T-cell (primary cell): Measurements from ENCODE around the gene SOX4. TPM values are rescaled to one million over a fixed set of nuclear protein-coding genes. Genes with fewer than 3 reads are reported as not detected.

ENCODE experiments used
- ATAC-seq, 4 experiments: fragments of 200-7000 bp in 3 of 4; fragments of 150-1000 bp in 1 of 4; cut with Tn5 transposase; replicated peaks in 1 of 4; 1 replicate in 3 of 4; 2 replicates in 1 of 4; pipeline ENCODE4 v1.10.0; 2021; ENCODE audit warnings: moderate library complexity in 3 of 4, mild to moderate bottlenecking in 2 of 4, moderate number of reproducible peaks in 1 of 4
- CTCF ChIA-PET, 2 donors: fragments of 300-600 bp; sonication (Branson Sonifier 250); formaldehyde crosslinking; loops; one replicate each; lab custom pipeline; 2022; ENCODE audit warnings: antibody characterized with exemption in 2 of 2; lab: Charles Lee
- POLR2A ChIA-PET, 2 donors: fragments of 300-600 bp; sonication (Branson Sonifier 250); formaldehyde crosslinking; loops; one replicate each; lab custom pipeline; 2022; ENCODE audit warnings: antibody characterized with exemption in 2 of 2; lab: Charles Lee
- DNase-seq, 35 experiments: peaks; one replicate each; pipeline versions ENCODE4 v3.0.0 to v3.0.0-alpha.2; 2013 to 2023
- H3K27ac ChIP-seq: one replicate; pipeline ENCODE4 v1.5.1; 2013; ENCODE audit warnings: low read length
- H3K27me3 ChIP-seq, 2 experiments: replicated peaks in 1 of 2; 1 replicate in 1 of 2; 2 replicates in 1 of 2; pipeline versions ENCODE4 v1.6.1 to v1.7.0; 2013; ENCODE audit warnings: low read length in 1 of 2, mixed read lengths in 1 of 2; ENCODE audit not compliant: control insufficient read depth in 2 of 2, insufficient read depth in 2 of 2; ENCODE audit errors: extremely low read depth in 1 of 2
- H3K36me3 ChIP-seq, 2 donors: 1 replicate in 1 of 2; 2 replicates in 1 of 2; pipeline versions ENCODE4 v1.6.1 to v1.7.0; 2013; ENCODE audit warnings: low read length in 1 of 2; ENCODE audit not compliant: control insufficient read depth in 2 of 2, insufficient read depth in 1 of 2; ENCODE audit errors: extremely low read depth in 1 of 2
- H3K4me1 ChIP-seq, 2 experiments: 1 replicate in 1 of 2; 2 replicates in 1 of 2; pipeline versions ENCODE4 v1.6.1 to v1.7.0; 2013; ENCODE audit warnings: low read length in 2 of 2, mixed read lengths in 1 of 2; ENCODE audit not compliant: insufficient read depth in 2 of 2, control insufficient read depth in 1 of 2; ENCODE audit errors: extremely low read depth in 1 of 2
- H3K4me3 ChIP-seq, 2 donors: 1 replicate in 1 of 2; 2 replicates in 1 of 2; pipeline versions ENCODE4 v1.5.1 to v1.7.0; 2013; ENCODE audit warnings: mild to moderate bottlenecking in 2 of 2, low read length in 1 of 2, moderate library complexity in 1 of 2; ENCODE audit not compliant: control insufficient read depth in 1 of 2; ENCODE audit errors: extremely low read depth in 1 of 2
- H3K9me3 ChIP-seq: 2 replicates; pipeline ENCODE4 v1.7.0; 2013
- H3K27ac Mint-ChIP-seq, 2 donors: one replicate each; pipeline ENCODE4 v1.8.0; 2020 to 2021; ENCODE audit warnings: mild to moderate bottlenecking in 2 of 2, mixed read lengths in 2 of 2
- H3K27me3 Mint-ChIP-seq, 2 donors: one replicate each; pipeline ENCODE4 v1.8.0; 2021 to 2022; ENCODE audit warnings: mixed read lengths in 2 of 2
- H3K36me3 Mint-ChIP-seq: one replicate; pipeline ENCODE4 v1.8.0; 2021; ENCODE audit warnings: mixed read lengths
- H3K4me1 Mint-ChIP-seq, 3 donors: one replicate each; pipeline ENCODE4 v1.8.0; 2020 to 2022; ENCODE audit warnings: mixed read lengths in 3 of 3, mild to moderate bottlenecking in 1 of 3
- H3K4me3 Mint-ChIP-seq, 3 donors: one replicate each; pipeline ENCODE4 v1.8.0; 2020 to 2022; ENCODE audit warnings: mild to moderate bottlenecking in 3 of 3, mixed read lengths in 3 of 3, moderate library complexity in 3 of 3
- H3K9me3 Mint-ChIP-seq, 3 donors: one replicate each; pipeline ENCODE4 v1.8.0; 2020 to 2022; ENCODE audit warnings: mixed read lengths in 3 of 3
- WGBS: methylation state at CpG from one replicate; pipeline ENCODE4 v1.1.5; 2013; ENCODE audit warnings: missing lambda C conversion rate; ENCODE audit not compliant: insufficient coverage; 5-methylcytosine and 5-hydroxymethylcytosine counted together
- total RNA-seq, 35 experiments: library from RNA in 6 of 35; stranded (reverse) in 6 of 35; fragments of 120-200 nt in 1 of 35; gene quantifications; one replicate each; pipeline versions ENCODE4 v1.2.1 to v1.2.4 and lab custom pipeline; 2013 to 2026

Gene SOX4
- total RNA-seq, 5 donors from 2014 or later (not counting 1 experiment from before 2014, with no cell fraction given), result 1.5 to 15.8 (median 2.9) TPM

DNA sequence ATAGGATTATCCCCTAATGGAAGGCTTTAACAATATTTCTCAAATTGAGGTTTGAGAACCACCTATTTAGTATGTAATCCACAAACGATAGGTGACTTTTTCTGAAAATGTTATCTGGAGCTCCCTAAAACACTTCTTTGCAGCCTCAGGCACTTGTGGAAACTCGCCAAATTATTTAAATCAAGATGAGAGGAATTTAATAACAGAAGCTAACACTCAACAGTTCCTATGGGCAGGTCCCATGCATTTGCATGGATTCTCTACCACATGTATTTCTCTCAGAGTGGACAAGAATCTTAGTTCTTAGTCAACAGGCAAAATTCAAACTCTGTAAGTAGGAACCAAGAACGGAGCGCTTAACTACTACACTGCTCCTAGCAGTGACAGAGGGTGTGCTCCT is 20.7 kb downstream of the SOX4 start:
- POLR2A ChIA-PET, result no interaction called here
- Histone ChIP-seq H3K27ac (no peak overlapping the region), H3K36me3 (no peaks in the 10 kb centered on the region), H3K4me1 (no peaks in the 10 kb centered on the region), H3K4me3 (no peak overlapping the region), H3K9me3 (no peaks in the 10 kb centered on the region), H3K27me3 (peaks cover 0 to 4% of the 10 kb centered on the region in 2 experiments)
- ATAC-seq (no peak), DNase-seq (no peak)
- H3K9me3 Mint-ChIP-seq, result no peaks in the 10 kb centered on the region
- H3K36me3 Mint-ChIP-seq, result no peaks in the 10 kb centered on the region
- peaks cover 3 to 5% of the 10 kb centered on the region in 2 donors for H3K27me3 Mint-ChIP-seq
- H3K4me3 Mint-ChIP-seq, result no peak overlapping the region
- CTCF ChIA-PET, result no interaction called here
- H3K27ac Mint-ChIP-seq, result no peak overlapping the region
- 88% methylated on average over 2 of the region's 4 CpGs for WGBS
- H3K4me1 Mint-ChIP-seq, result no peaks in the 10 kb centered on the region

DNA sequence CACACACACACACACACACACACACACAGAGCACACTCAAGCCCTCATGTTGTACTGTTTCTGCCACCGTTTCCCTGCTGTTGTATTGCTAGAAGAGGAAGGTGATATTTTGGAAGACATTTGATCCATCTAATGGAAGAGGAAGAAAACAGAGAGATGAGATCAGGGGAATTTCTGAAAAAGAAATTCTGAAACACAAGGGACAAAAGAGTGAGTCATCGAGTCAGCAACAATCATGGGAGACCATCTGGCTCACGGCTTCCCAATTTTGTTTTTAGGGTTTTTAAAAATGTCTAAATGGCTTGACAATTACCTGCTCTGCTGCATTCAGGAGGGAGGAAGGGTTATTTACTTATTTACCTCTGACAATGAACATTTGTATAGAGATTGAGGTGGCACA is 22.0 kb downstream of the SOX4 start:
- H3K4me3 Mint-ChIP-seq, result no peak overlapping the region
- ChIA-PET CTCF (no interaction called here), POLR2A (no interaction called here)
- no peak for ATAC-seq
- no peak for DNase-seq
- H3K4me1 Mint-ChIP-seq, result no peaks in the 10 kb centered on the region
- no peak overlapping the region for H3K4me3 ChIP-seq
- no peaks in the 10 kb centered on the region for H3K9me3 Mint-ChIP-seq
- peaks cover 3 to 5% of the 10 kb centered on the region in 2 donors for H3K27me3 Mint-ChIP-seq
- H3K27ac ChIP-seq, result no peak overlapping the region
- no peaks in the 10 kb centered on the region for H3K36me3 ChIP-seq
- H3K4me1 ChIP-seq, result no peaks in the 10 kb centered on the region
- H3K27ac Mint-ChIP-seq, result no peak overlapping the region
- peaks cover 0 to 7% of the 10 kb centered on the region in 2 experiments for H3K27me3 ChIP-seq
- no peaks in the 10 kb centered on the region for H3K9me3 ChIP-seq
- no peaks in the 10 kb centered on the region for H3K36me3 Mint-ChIP-seq
- WGBS, result no CpG with 5 or more reads among the region's 3 CpGs

DNA sequence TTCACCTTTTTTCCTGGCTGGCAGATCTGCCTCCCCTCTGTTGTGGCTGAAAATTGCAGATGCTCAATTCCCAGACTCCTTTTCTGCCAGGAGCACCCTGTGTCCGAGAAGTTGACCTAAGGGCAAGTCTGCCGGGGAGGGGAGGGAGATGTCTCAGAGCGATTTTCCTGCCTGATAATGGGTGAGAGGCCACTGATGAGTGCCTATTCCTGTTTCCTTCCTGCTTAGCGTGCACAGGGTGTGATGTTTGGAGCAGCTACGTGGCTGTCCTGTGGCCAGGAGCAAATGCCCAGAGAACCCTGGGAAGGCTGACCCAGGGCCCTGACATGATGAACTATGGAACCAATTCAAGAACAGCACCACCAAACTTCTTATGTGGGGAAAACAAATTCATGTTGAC is 22.5 kb downstream of the SOX4 start:
- H3K9me3 ChIP-seq, result no peaks in the 10 kb centered on the region
- 83% methylated on average over 4 of the region's 5 CpGs for WGBS
- Mint-ChIP-seq H3K36me3 (no peaks in the 10 kb centered on the region), H3K27me3 (peaks cover 3 to 5% of the 10 kb centered on the region in 2 donors), H3K4me1 (no peaks in the 10 kb centered on the region), H3K9me3 (no peaks in the 10 kb centered on the region), H3K27ac (no peak overlapping the region), H3K4me3 (no peak overlapping the region)
- no peaks in the 10 kb centered on the region for H3K36me3 ChIP-seq
- DNase-seq, result no peak
- H3K27ac ChIP-seq, result no peak overlapping the region
- ChIA-PET POLR2A (no interaction called here), CTCF (no interaction called here)
- no peak overlapping the region for H3K4me3 ChIP-seq
- H3K27me3 ChIP-seq, result peaks cover 0 to 9% of the 10 kb centered on the region in 2 experiments
- no peaks in the 10 kb centered on the region for H3K4me1 ChIP-seq
- no peak for ATAC-seq

DNA sequence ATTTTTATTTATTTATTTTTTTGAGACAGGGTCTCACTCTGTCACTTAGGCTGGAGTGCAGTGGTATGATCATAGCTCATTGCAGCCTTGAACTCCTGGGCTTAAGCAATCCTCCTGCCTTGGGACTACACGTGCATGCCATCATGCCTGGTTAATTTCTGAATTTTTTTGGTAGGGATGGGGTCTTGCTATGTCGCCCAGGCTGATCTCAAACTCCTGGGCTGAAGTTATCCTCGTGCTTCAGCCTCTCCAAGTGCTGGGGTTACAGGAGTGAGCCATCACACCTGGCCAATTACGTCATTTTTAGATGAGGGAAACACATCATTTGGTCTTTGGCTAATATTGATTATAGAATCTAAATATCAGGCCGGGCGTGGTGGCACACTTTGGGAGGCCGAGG is 32.1 kb downstream of the SOX4 start:
- no peaks in the 10 kb centered on the region for H3K4me1 ChIP-seq
- H3K4me3 ChIP-seq, result no peak overlapping the region
- Mint-ChIP-seq H3K4me1 (no peaks in the 10 kb centered on the region), H3K9me3 (no peaks in the 10 kb centered on the region), H3K4me3 (no peak overlapping the region), H3K27me3 (peaks cover 0 to 5% of the 10 kb centered on the region in 2 donors), H3K36me3 (no peaks in the 10 kb centered on the region), H3K27ac (no peak overlapping the region)
- ChIA-PET POLR2A (no interaction called here), CTCF (interaction anchor here (0.7 kb wide), 2 partner anchors 21 to 91 kb away, joined by 3 to 5 read pairs; no protein-coding TSS in a partner anchor)
- no peak for DNase-seq
- H3K27ac ChIP-seq, result no peak overlapping the region
- no peaks in the 10 kb centered on the region for H3K9me3 ChIP-seq
- H3K36me3 ChIP-seq, result no peaks in the 10 kb centered on the region
- H3K27me3 ChIP-seq, result peaks cover 0 to 1% of the 10 kb centered on the region in 2 experiments
- no peak for ATAC-seq
- WGBS, result no CpG with 5 or more reads among the region's 7 CpGs

DNA sequence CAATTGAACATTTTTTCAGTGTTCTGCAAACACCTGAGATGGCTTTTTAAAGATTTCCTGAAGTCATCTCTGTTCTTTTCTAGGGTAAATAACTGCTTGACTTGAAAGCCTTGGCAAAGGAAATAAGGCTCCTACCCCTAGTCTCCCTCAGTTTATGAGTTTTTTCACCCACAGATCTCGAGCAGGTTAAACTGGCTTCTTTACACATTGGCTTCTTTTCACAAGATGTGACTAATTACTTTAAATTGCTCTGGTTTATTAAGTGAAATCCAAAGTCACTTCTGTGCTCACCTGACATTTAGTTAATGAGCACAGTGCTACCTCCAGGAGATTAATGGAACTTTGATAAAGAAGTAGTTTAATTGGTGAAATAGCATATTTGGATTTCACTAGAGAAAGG is 33.2 kb downstream of the SOX4 start:
- no peak overlapping the region for H3K27ac Mint-ChIP-seq
- CTCF ChIA-PET, result no interaction called here

DNA sequence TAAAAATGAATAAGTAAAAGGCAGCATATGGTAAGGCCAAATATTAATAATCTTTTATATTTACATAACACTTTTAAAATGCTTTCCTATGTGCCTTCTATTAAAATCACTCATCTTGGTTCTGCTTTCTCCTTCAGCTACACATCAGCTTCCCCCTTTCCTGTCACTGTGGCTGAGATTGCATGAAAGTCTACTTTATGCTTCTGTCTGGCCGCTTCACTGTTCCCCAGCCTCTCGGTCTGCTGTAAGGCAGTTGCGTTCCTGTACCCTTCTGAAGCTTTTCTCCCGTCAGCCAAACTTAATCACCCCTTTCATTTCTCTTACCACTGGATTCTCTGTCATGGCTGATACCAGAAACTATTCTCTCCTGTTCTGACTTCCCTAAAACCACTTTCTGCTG is 34.6 kb downstream of the SOX4 start:
- Histone ChIP-seq H3K36me3 (no peaks in the 10 kb centered on the region), H3K9me3 (no peaks in the 10 kb centered on the region), H3K27ac (no peak overlapping the region), H3K4me3 (no peak overlapping the region), H3K4me1 (no peaks in the 10 kb centered on the region), H3K27me3 (no peaks in the 10 kb centered on the region)
- DNase-seq, result no peak
- H3K27ac Mint-ChIP-seq, result no peak overlapping the region
- no peaks in the 10 kb centered on the region for H3K36me3 Mint-ChIP-seq
- CTCF ChIA-PET, result no interaction called here
- no peak overlapping the region for H3K4me3 Mint-ChIP-seq
- H3K27me3 Mint-ChIP-seq, result no peaks in the 10 kb centered on the region
- POLR2A ChIA-PET, result no interaction called here
- H3K4me1 Mint-ChIP-seq, result no peaks in the 10 kb centered on the region
- 63% methylated on average over 4 of the region's 4 CpGs for WGBS
- ATAC-seq, result no peak
- H3K9me3 Mint-ChIP-seq, result no peaks in the 10 kb centered on the region

More for the DNA sequence above, 33.2 kb downstream of the SOX4 start:
- Histone ChIP-seq H3K27me3 (no peaks in the 10 kb centered on the region), H3K4me1 (no peaks in the 10 kb centered on the region), H3K4me3 (no peak overlapping the region), H3K27ac (no peak overlapping the region), H3K36me3 (no peaks in the 10 kb centered on the region), H3K9me3 (no peaks in the 10 kb centered on the region)
- peaks cover 0 to under 1% of the 10 kb centered on the region in 2 donors for H3K27me3 Mint-ChIP-seq
- H3K9me3 Mint-ChIP-seq, result no peaks in the 10 kb centered on the region
- no CpG with 5 or more reads among the region's 1 CpG for WGBS
- no peaks in the 10 kb centered on the region for H3K36me3 Mint-ChIP-seq
- no peak for DNase-seq
- H3K4me1 Mint-ChIP-seq, result no peaks in the 10 kb centered on the region
- POLR2A ChIA-PET, result no interaction called here
- H3K4me3 Mint-ChIP-seq, result no peak overlapping the region
- no peak for ATAC-seq

DNA sequence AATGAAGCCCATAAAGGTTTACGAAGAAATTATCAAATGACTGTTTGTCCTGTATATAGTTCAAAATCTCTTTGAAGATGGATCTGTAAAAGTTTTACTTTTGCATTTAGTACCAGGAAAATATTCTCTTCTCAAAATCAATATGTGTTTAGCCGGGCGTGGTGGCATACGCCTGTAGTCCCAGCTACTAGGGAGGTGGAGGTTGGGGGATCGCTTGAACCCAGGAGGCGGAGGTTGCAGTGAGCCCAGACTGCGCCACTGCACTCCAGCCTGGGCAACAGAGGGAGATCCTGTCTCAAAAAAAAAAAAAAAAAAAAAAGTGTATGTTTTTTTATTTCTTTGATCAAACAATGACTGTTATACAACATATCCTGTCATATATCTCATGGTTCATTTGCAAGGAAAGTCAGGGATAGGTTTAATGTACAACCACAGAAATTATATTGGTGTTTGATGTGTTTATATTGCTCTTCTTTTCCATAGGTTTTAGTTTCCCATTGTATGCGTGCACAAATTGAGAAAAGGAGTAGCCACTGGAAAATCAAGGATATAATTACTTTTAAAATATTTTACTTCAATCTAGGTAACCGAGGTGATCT is 40.1 kb downstream of the SOX4 start:
- POLR2A ChIA-PET, result no interaction called here

More for the DNA sequence above, 40.1 kb downstream of the SOX4 start:
- Histone ChIP-seq H3K27me3 (no peaks in the 10 kb centered on the region), H3K27ac (no peak overlapping the region), H3K36me3 (no peaks in the 10 kb centered on the region), H3K4me3 (no peak overlapping the region), H3K4me1 (no peaks in the 10 kb centered on the region), H3K9me3 (no peaks in the 10 kb centered on the region)
- H3K27me3 Mint-ChIP-seq, result no peaks in the 10 kb centered on the region
- H3K4me3 Mint-ChIP-seq, result no peak overlapping the region
- CTCF ChIA-PET, result no interaction called here
- H3K9me3 Mint-ChIP-seq, result no peaks in the 10 kb centered on the region
- DNase-seq (no peak), ATAC-seq (no peak)
- H3K27ac Mint-ChIP-seq, result no peak overlapping the region
- no peaks in the 10 kb centered on the region for H3K36me3 Mint-ChIP-seq
- WGBS, result no CpG with 5 or more reads among the region's 9 CpGs
- H3K4me1 Mint-ChIP-seq, result no peaks in the 10 kb centered on the region
